K562 (cell line): Measurements from ENCODE around the gene FAM83E. TPM values are rescaled to one million over a fixed set of nuclear protein-coding genes. Genes with fewer than 3 reads are reported as not detected.

Experiments
- BCOR ChIP-seq: fragments of 450-650 bp; IDR thresholded peaks from 2 replicates; pipeline ENCODE4 v1.6.1; 2016
- DNMT1 ChIP-seq: fragments of 450-650 bp; IDR thresholded peaks from 2 replicates; pipeline ENCODE4 v1.6.1; 2016; ENCODE audit warnings: antibody characterized with exemption, mild to moderate bottlenecking
- ERF ChIP-seq: fragments of 450-650 bp; formaldehyde crosslinking; IDR thresholded peaks from 2 replicates; pipeline ENCODE4 v1.4.0; 2020; ENCODE audit warnings: mild to moderate bottlenecking, mixed read lengths
- FOXM1 ChIP-seq, 2 experiments: fragments of 450-650 bp in 1 of 2; sonication (generic) in 1 of 2; formaldehyde crosslinking in 1 of 2; IDR thresholded peaks; 2 replicates each; pipeline versions ENCODE4 v1.6.1 to v1.9.0; 2017 to 2022; ENCODE audit warnings: low read depth in 2 of 2, mild to moderate bottlenecking in 2 of 2, missing genetic modification reagents in 1 of 2, moderate library complexity in 1 of 2
- KLF16 ChIP-seq: IDR thresholded peaks from 2 replicates; pipeline ENCODE4 v1.6.1; 2016; ENCODE audit warnings: antibody characterized with exemption
- MXI1 ChIP-seq: IDR thresholded peaks from 2 replicates; pipeline ENCODE4 v1.6.1; 2011; ENCODE audit warnings: low read depth, mild to moderate bottlenecking, improper control_type of control experiment, low read length
- OTX1 ChIP-seq: fragments of 450-650 bp; formaldehyde crosslinking; IDR thresholded peaks from 2 replicates; pipeline ENCODE4 v1.4.0; 2022; ENCODE audit warnings: mild to moderate bottlenecking
- ZNF239 ChIP-seq: fragments of 250-450 bp; sonication (Bioruptor Pico); IDR thresholded peaks from 2 replicates; pipeline ENCODE4 v1.4.0; 2020; ENCODE audit warnings: mild to moderate bottlenecking
- ZNF274 ChIP-seq: IDR thresholded peaks from 2 replicates; pipeline ENCODE4 v1.6.1; 2011; ENCODE audit warnings: low read depth, mild to moderate bottlenecking, low read length, moderate library complexity, borderline replicate concordance
- polyA plus RNA-seq, 8 experiments: library from polyadenylated mRNA; depleted of rRNA in 4 of 8; stranded (reverse) in 5 of 8; unstranded in 3 of 8; fragments of >200 nt; fragmentation: Nextera tagmentation in 2 of 8; fragmentation: Illumina TruSeq in 1 of 8; extraction: Ambion mirVana in 2 of 8; extraction: Trizol in 1 of 8; gene quantifications; 2 replicates each; pipeline versions ENCODE4 v1.2.1 to v1.2.3, GENCODE V29; 2011 to 2014; ENCODE audit warnings: inconsistent platforms in 1 of 8, missing spikeins in 1 of 8
- total RNA-seq, 7 experiments: library from RNA; depleted of rRNA in 6 of 7; stranded (reverse); fragments of >200 nt in 6 of 7; fragmentation: Illumina TruSeq in 2 of 7; extraction: Trizol in 2 of 7; gene quantifications; 2 replicates each; pipeline versions ENCODE4 v1.2.1 to v1.2.3, GENCODE V29; 2011 to 2021; ENCODE audit warnings: low replicate concordance in 1 of 7
- TF ChIP-seq, protein P1 (sequence below): fragments of 450-650 bp; IDR thresholded peaks from 2 replicates; pipeline ENCODE4 v1.6.1; 2016; ENCODE audit warnings: mild to moderate bottlenecking, moderate library complexity
- TF ChIP-seq, protein P2 (sequence below): fragments of 450-650 bp; IDR thresholded peaks from 2 replicates; pipeline ENCODE4 v1.6.1; 2016; ENCODE audit warnings: low read depth, mild to moderate bottlenecking, moderate library complexity
- TF ChIP-seq, protein P3 (sequence below): fragments of 250-450 bp; sonication (Bioruptor Pico); IDR thresholded peaks from 2 replicates; pipeline ENCODE4 v1.8.0; 2021; ENCODE audit warnings: borderline replicate concordance, mild to moderate bottlenecking, moderate library complexity; ENCODE audit not compliant: poor library complexity, severe bottlenecking

The FAM83E gene
- total and polyA plus RNA-seq, 9 of the 15 experiments (the other 6 are each of a cell fraction or from before 2014, with no cell fraction given), result 0.15 to 0.87 (median 0.29) TPM; not detected in 4

DNA sequence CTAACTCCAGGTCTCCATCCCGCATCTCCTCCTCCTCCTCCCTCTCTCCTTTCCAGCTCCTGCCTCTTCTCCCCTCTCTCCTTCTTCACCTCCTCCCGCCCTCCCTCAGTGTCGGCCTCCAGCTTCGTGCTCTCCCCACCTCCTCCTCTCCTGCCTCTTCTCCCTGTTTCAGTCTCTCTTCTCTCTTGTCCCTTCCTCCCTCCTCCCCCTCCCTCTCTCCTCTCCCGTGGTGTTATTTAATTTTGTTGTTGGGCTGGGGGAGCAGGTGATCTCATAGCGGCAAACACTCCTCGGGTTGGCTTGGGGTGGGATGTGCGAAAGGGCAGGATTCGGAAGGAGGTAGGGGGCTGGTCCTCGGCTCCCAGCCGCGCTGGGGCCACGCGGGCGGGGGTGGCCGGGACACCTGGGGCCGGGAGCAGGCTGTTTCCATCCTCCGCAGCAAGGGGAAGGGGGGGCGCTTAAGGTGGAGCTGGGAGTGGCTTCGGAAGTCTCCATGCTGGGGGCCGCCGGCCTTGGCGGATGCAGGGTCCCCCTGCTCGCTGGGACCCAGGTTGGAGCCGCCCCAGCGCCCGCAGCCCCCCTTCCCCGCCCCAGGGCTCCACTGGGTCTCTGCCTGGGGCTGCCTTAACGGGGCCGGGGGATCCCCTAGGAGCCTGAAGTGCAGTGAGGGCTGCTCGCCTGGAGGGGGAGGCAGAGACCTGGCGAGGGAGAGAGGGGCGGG is 31.3 kb upstream of the FAM83E start, which contains the start of gene CA11 (continued):
- TF ChIP-seq, protein P1, sequence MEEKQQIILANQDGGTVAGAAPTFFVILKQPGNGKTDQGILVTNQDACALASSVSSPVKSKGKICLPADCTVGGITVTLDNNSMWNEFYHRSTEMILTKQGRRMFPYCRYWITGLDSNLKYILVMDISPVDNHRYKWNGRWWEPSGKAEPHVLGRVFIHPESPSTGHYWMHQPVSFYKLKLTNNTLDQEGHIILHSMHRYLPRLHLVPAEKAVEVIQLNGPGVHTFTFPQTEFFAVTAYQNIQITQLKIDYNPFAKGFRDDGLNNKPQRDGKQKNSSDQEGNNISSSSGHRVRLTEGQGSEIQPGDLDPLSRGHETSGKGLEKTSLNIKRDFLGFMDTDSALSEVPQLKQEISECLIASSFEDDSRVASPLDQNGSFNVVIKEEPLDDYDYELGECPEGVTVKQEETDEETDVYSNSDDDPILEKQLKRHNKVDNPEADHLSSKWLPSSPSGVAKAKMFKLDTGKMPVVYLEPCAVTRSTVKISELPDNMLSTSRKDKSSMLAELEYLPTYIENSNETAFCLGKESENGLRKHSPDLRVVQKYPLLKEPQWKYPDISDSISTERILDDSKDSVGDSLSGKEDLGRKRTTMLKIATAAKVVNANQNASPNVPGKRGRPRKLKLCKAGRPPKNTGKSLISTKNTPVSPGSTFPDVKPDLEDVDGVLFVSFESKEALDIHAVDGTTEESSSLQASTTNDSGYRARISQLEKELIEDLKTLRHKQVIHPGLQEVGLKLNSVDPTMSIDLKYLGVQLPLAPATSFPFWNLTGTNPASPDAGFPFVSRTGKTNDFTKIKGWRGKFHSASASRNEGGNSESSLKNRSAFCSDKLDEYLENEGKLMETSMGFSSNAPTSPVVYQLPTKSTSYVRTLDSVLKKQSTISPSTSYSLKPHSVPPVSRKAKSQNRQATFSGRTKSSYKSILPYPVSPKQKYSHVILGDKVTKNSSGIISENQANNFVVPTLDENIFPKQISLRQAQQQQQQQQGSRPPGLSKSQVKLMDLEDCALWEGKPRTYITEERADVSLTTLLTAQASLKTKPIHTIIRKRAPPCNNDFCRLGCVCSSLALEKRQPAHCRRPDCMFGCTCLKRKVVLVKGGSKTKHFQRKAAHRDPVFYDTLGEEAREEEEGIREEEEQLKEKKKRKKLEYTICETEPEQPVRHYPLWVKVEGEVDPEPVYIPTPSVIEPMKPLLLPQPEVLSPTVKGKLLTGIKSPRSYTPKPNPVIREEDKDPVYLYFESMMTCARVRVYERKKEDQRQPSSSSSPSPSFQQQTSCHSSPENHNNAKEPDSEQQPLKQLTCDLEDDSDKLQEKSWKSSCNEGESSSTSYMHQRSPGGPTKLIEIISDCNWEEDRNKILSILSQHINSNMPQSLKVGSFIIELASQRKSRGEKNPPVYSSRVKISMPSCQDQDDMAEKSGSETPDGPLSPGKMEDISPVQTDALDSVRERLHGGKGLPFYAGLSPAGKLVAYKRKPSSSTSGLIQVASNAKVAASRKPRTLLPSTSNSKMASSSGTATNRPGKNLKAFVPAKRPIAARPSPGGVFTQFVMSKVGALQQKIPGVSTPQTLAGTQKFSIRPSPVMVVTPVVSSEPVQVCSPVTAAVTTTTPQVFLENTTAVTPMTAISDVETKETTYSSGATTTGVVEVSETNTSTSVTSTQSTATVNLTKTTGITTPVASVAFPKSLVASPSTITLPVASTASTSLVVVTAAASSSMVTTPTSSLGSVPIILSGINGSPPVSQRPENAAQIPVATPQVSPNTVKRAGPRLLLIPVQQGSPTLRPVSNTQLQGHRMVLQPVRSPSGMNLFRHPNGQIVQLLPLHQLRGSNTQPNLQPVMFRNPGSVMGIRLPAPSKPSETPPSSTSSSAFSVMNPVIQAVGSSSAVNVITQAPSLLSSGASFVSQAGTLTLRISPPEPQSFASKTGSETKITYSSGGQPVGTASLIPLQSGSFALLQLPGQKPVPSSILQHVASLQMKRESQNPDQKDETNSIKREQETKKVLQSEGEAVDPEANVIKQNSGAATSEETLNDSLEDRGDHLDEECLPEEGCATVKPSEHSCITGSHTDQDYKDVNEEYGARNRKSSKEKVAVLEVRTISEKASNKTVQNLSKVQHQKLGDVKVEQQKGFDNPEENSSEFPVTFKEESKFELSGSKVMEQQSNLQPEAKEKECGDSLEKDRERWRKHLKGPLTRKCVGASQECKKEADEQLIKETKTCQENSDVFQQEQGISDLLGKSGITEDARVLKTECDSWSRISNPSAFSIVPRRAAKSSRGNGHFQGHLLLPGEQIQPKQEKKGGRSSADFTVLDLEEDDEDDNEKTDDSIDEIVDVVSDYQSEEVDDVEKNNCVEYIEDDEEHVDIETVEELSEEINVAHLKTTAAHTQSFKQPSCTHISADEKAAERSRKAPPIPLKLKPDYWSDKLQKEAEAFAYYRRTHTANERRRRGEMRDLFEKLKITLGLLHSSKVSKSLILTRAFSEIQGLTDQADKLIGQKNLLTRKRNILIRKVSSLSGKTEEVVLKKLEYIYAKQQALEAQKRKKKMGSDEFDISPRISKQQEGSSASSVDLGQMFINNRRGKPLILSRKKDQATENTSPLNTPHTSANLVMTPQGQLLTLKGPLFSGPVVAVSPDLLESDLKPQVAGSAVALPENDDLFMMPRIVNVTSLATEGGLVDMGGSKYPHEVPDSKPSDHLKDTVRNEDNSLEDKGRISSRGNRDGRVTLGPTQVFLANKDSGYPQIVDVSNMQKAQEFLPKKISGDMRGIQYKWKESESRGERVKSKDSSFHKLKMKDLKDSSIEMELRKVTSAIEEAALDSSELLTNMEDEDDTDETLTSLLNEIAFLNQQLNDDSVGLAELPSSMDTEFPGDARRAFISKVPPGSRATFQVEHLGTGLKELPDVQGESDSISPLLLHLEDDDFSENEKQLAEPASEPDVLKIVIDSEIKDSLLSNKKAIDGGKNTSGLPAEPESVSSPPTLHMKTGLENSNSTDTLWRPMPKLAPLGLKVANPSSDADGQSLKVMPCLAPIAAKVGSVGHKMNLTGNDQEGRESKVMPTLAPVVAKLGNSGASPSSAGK, result peak; percentile 64; the same call in 1 of the 2 replicates
- TF ChIP-seq MXI1 (no peak), OTX1 (CRISPR knock-in tag) (peak; percentile 55; the same call in 1 of the 2 replicates), FOXM1 (IDR thresholded peaks at IDR 0.05; ENCODE audit: low read depth) (peak; percentile 89), FOXM1 (CRISPR knock-in tag; IDR thresholded peaks at IDR 0.05; ENCODE audit: low read depth) (no peak), KLF16 (peak; percentile 69), DNMT1 (0 out of 2 replicates have a peak, but pooled peaks have one; percentile 81), ZNF274 (no peak), BCOR (peak; percentile 88), ZNF239 (no peak), ERF (CRISPR knock-in tag) (no peak)
- TF ChIP-seq, protein P2, sequence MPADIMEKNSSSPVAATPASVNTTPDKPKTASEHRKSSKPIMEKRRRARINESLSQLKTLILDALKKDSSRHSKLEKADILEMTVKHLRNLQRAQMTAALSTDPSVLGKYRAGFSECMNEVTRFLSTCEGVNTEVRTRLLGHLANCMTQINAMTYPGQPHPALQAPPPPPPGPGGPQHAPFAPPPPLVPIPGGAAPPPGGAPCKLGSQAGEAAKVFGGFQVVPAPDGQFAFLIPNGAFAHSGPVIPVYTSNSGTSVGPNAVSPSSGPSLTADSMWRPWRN, result 0 out of 2 replicates have a peak, but pooled peaks have one; percentile 12
- TF ChIP-seq, protein P3, sequence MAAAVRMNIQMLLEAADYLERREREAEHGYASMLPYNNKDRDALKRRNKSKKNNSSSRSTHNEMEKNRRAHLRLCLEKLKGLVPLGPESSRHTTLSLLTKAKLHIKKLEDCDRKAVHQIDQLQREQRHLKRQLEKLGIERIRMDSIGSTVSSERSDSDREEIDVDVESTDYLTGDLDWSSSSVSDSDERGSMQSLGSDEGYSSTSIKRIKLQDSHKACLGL, result no peak
